Measurements from ENCODE around the gene LRRTM3. TPM values are rescaled to one million over a fixed set of nuclear protein-coding genes. Genes with fewer than 3 reads are reported as not detected.

LRRTM3 gene
- polyA plus RNA-seq, 1 experiment = not detected

- Histone ChIP-seq H3K36me3 (ENCODE audit: control insufficient read depth, insufficient read depth, low read length) (no peaks in the 10 kb centered on the region), H3K27me3 (ENCODE audit: control insufficient read depth, insufficient read depth, low read length) (no peaks in the 10 kb centered on the region), H3K4me3 (ENCODE audit: low read depth, low read length) (no peak overlapping the region)
- DNase-seq (ENCODE audit: low read depth) = no peak
- TF ChIP-seq CTCF (IDR thresholded peaks at IDR 0.05; ENCODE audit: insufficient read depth, low read depth, low read length) = no peak
- ChIA-PET CTCF (no interaction called here), POLR2A (no interaction called here)
Measured at GRCh38 chr10:67011480-67011879, 85.6 kb downstream of the LRRTM3 start.

GRCh38 chr10:67011981-67012380 lies 86.1 kb downstream of the LRRTM3 start:
- no peak for DNase-seq (ENCODE audit: low read depth)
- CTCF ChIA-PET = no interaction called here
- no peak overlapping the region for H3K4me3 ChIP-seq (ENCODE audit: low read depth, low read length)
- H3K36me3 ChIP-seq (ENCODE audit: control insufficient read depth, insufficient read depth, low read length) = no peaks in the 10 kb centered on the region
- no peak for TF ChIP-seq CTCF (IDR thresholded peaks at IDR 0.05; ENCODE audit: insufficient read depth, low read depth, low read length)
- H3K27me3 ChIP-seq (ENCODE audit: control insufficient read depth, insufficient read depth, low read length) = no peaks in the 10 kb centered on the region
- POLR2A ChIA-PET = no interaction called here

GRCh38 chr10:67015225-67015624 lies 89.4 kb downstream of the LRRTM3 start:
- ChIA-PET CTCF (no interaction called here), POLR2A (no interaction called here)
- H3K4me3 ChIP-seq (ENCODE audit: low read depth, low read length) = no peak overlapping the region
- no peak for DNase-seq (ENCODE audit: low read depth)
- H3K27me3 ChIP-seq (ENCODE audit: control insufficient read depth, insufficient read depth, low read length) = no peaks in the 10 kb centered on the region
- TF ChIP-seq CTCF (IDR thresholded peaks at IDR 0.05; ENCODE audit: insufficient read depth, low read depth, low read length) = no peak
- H3K36me3 ChIP-seq (ENCODE audit: control insufficient read depth, insufficient read depth, low read length) = no peaks in the 10 kb centered on the region

- Histone ChIP-seq H3K27me3 (ENCODE audit: control insufficient read depth, insufficient read depth, low read length) (no peaks in the 10 kb centered on the region), H3K36me3 (ENCODE audit: control insufficient read depth, insufficient read depth, low read length) (no peaks in the 10 kb centered on the region), H3K4me3 (ENCODE audit: low read depth, low read length) (no peak overlapping the region)
- no peak for DNase-seq (ENCODE audit: low read depth)
- ChIA-PET POLR2A (no interaction called here), CTCF (no interaction called here)
- TF ChIP-seq CTCF (IDR thresholded peaks at IDR 0.05; ENCODE audit: insufficient read depth, low read depth, low read length) = no peak
Measured at GRCh38 chr10:67017218-67017617, 91.4 kb downstream of the LRRTM3 start.

GRCh38 chr10:67022099-67022498 lies 96.3 kb downstream of the LRRTM3 start:
- TF ChIP-seq CTCF (IDR thresholded peaks at IDR 0.05; ENCODE audit: insufficient read depth, low read depth, low read length) = no peak
- CTCF ChIA-PET = no interaction called here
- POLR2A ChIA-PET = no interaction called here

More at GRCh38 chr10:67022099-67022498, 96.3 kb downstream of the LRRTM3 start:
- DNase-seq (ENCODE audit: low read depth) = no peak
- no peak overlapping the region for H3K4me3 ChIP-seq (ENCODE audit: low read depth, low read length)
- no peaks in the 10 kb centered on the region for H3K36me3 ChIP-seq (ENCODE audit: control insufficient read depth, insufficient read depth, low read length)
- no peaks in the 10 kb centered on the region for H3K27me3 ChIP-seq (ENCODE audit: control insufficient read depth, insufficient read depth, low read length)

Measured in BJ (cell line).